ENCODE results near the gene CEP20. TPM values are rescaled to one million over a fixed set of nuclear protein-coding genes. Genes with fewer than 3 reads are reported as not detected.

The CEP20 gene
- total and polyA plus RNA-seq, 10 of the 15 experiments (the other 5 are each of a cell fraction or from before 2014, with no cell fraction given), result 33.4 to 57.8 (median 52.6) TPM

DNA sequence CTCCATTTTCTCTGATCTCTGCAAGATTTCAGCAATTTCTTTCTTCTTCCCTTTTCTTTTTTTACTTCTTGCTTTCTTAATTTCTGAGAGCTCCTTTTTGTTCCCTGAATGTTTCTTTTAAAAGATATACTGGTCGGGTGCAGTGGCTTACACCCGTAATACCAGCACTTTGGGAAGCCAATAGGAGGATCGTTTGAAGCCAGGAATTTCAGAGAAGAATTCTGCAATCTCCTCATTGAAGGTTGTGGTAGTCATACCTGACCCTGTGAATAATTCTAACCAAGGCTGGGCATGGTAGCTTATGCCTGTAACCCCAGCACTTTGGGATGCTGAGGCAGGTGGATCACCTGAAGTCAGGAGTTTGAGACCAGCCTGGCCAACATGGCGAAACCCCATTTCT is 45.4 kb upstream of the CEP20 start:
- no peak overlapping the region for H2AFZ ChIP-seq (ENCODE audit: control insufficient read depth, low read depth, low read length)
- intact Hi-C loops (cut with micrococcal nuclease; ENCODE audit: unreplicated experiment) (no loop called here), in situ Hi-C loops (cut with MboI) (no loop called here)
- no peak overlapping the region for H3K27ac ChIP-seq (ENCODE audit: control insufficient read depth, insufficient read depth)
- H3K4me3 ChIP-seq, result no peak overlapping the region
- 83% methylated on average over 4 of the region's 4 CpGs for WGBS (ENCODE audit: insufficient coverage, insufficient replicate concordance, low lambda C conversion rate, missing lambda C conversion rate)
- no peaks in the 10 kb centered on the region for H4K20me1 ChIP-seq (ENCODE audit: control insufficient read depth, insufficient read depth)
- no TSS peak for BruUV-seq (replicated peaks)
- no peaks in the 10 kb centered on the region for H3K36me3 ChIP-seq (ENCODE audit: control insufficient read depth in 2 of 2, insufficient read depth in 2 of 2, low read length in 1 of 2)
- TF ChIP-seq ASH2L (IDR thresholded peaks at IDR 0.05; ENCODE audit: borderline replicate concordance, low read depth), result no peak
- no peak for TF ChIP-seq RFX5 (IDR thresholded peaks at IDR 0.05; ENCODE audit: low read depth, low read length)
- no peak for TF ChIP-seq EZH2 (IDR thresholded peaks at IDR 0.05; ENCODE audit: borderline replicate concordance, control insufficient read depth, low read depth, low read length)
- TF ChIP-seq EGR1 (IDR thresholded peaks at IDR 0.05; ENCODE audit: borderline replicate concordance in 1 of 2, low read depth in 2 of 2, low read length in 2 of 2), result no peak
- no peak overlapping the region for H3K9ac ChIP-seq (ENCODE audit: control insufficient read depth, insufficient read depth, low read length)
- H3K4me2 ChIP-seq (ENCODE audit: control insufficient read depth, insufficient read depth), result no peak overlapping the region
- ChIA-PET RAD21 (ENCODE audit: unreplicated experiment) (no interaction called here), SMC1A (ENCODE audit: uncharacterized antibody, unreplicated experiment) (interaction anchor here (0.6 to 0.7 kb wide), 2 partner anchors 8 to 17 kb away, joined by 3 to 4 read pairs; no protein-coding TSS in a partner anchor), CTCF (interaction anchor here (0.7 to 1.3 kb wide), 2 partner anchors 26 to 180 kb away, joined by 3 read pairs; no protein-coding TSS in a partner anchor), POLR2A (interaction anchor here (0.8 kb wide), 1 partner anchor 8 kb away, joined by 3 read pairs; no protein-coding TSS in a partner anchor)
- ATAC-seq, result no peak
- no peaks in the 10 kb centered on the region for H3K9me3 ChIP-seq (replicated peaks; ENCODE audit: control insufficient read depth, insufficient read depth, low read length)
- no peaks in the 10 kb centered on the region for H3K4me1 ChIP-seq (ENCODE audit: control insufficient read depth, insufficient read depth, low read length)
- no peaks in the 10 kb centered on the region for H3K27me3 ChIP-seq (replicated peaks in 1 of 2; ENCODE audit: control insufficient read depth in 2 of 2, insufficient read depth in 2 of 2, low read length in 1 of 2)
- FAIRE-seq, result no peak
- no peaks in the 10 kb centered on the region for H3K79me2 ChIP-seq (ENCODE audit: control insufficient read depth, insufficient read depth, low read length)
- DNase-seq (ENCODE audit: low read depth, low spot score), result no peak

DNA sequence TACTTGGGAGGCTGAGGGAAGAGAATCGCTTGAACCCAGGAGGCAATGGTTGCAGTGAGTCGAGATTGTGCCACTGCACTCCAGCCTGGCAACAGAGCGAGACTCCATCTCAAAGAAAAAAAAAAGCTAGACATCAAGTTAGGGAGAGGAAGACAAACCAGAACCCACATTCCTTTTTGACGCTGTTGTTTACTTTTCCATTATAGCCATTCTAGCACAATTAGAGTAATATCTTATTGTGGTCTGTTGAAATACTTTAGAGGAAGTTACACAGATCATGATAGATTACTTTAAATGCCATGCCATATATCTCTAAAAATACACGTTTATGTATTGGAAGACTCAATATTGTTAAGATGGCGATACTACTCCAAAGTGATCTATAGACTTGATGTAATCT is 44.5 kb upstream of the CEP20 start:
- no peaks in the 10 kb centered on the region for H3K27me3 ChIP-seq (replicated peaks in 1 of 2; ENCODE audit: control insufficient read depth in 2 of 2, insufficient read depth in 2 of 2, low read length in 1 of 2)
- no peaks in the 10 kb centered on the region for H3K36me3 ChIP-seq (ENCODE audit: control insufficient read depth in 2 of 2, insufficient read depth in 2 of 2, low read length in 1 of 2)
- no peak overlapping the region for H3K4me3 ChIP-seq
- TF ChIP-seq ZNF622 (IDR thresholded peaks at IDR 0.05) (no peak), SMAD5 (IDR thresholded peaks at IDR 0.05; ENCODE audit: low read depth) (no peak), GATAD2B (conservative IDR thresholded peaks at IDR 0.05; ENCODE audit: low read depth) (no peak), HDAC6 (IDR thresholded peaks at IDR 0.05; ENCODE audit: unreplicated experiment) (no peak), POLR2AphosphoS2 (IDR thresholded peaks at IDR 0.05; ENCODE audit: low read depth, low read length) (no peak), EED (IDR thresholded peaks at IDR 0.05; ENCODE audit: low read depth) (no peak)
- TF ChIP-seq, protein P1, sequence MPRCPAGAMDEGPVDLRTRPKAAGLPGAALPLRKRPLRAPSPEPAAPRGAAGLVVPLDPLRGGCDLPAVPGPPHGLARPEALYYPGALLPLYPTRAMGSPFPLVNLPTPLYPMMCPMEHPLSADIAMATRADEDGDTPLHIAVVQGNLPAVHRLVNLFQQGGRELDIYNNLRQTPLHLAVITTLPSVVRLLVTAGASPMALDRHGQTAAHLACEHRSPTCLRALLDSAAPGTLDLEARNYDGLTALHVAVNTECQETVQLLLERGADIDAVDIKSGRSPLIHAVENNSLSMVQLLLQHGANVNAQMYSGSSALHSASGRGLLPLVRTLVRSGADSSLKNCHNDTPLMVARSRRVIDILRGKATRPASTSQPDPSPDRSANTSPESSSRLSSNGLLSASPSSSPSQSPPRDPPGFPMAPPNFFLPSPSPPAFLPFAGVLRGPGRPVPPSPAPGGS (IDR thresholded peaks at IDR 0.05; ENCODE audit: borderline replicate concordance, insufficient read depth, low read depth, low read length, poor library complexity, severe bottlenecking), result no peak
- no TSS peak for BruUV-seq (replicated peaks)
- H3K4me1 ChIP-seq (ENCODE audit: control insufficient read depth, insufficient read depth, low read length), result no peaks in the 10 kb centered on the region
- no peaks in the 10 kb centered on the region; the same call in 1 of the 2 replicates for H4K20me1 ChIP-seq (ENCODE audit: control insufficient read depth, insufficient read depth)
- no peak overlapping the region for H2AFZ ChIP-seq (ENCODE audit: control insufficient read depth, low read depth, low read length)
- ChIA-PET POLR2A (interaction anchor here (0.8 kb wide), 1 partner anchor 9 kb away, joined by 3 read pairs; no protein-coding TSS in a partner anchor), SMC1A (ENCODE audit: uncharacterized antibody, unreplicated experiment) (no interaction called here), RAD21 (ENCODE audit: unreplicated experiment) (no interaction called here), CTCF (no interaction called here)
- WGBS (ENCODE audit: insufficient coverage, insufficient replicate concordance, low lambda C conversion rate, missing lambda C conversion rate), result 23% methylated on average over 6 of the region's 6 CpGs
- FAIRE-seq (no peak), DNase-seq (ENCODE audit: low read depth, low spot score) (no peak), ATAC-seq (no peak)
- no peak overlapping the region for H3K4me2 ChIP-seq (ENCODE audit: control insufficient read depth, insufficient read depth)
- H3K79me2 ChIP-seq (ENCODE audit: control insufficient read depth, insufficient read depth, low read length), result no peaks in the 10 kb centered on the region
- in situ Hi-C loops (cut with MboI), result no loop called here
- no peaks in the 10 kb centered on the region for H3K9me3 ChIP-seq (replicated peaks; ENCODE audit: control insufficient read depth, insufficient read depth, low read length)
- intact Hi-C loops (cut with micrococcal nuclease; ENCODE audit: unreplicated experiment), result no loop called here
- H3K9ac ChIP-seq (ENCODE audit: control insufficient read depth, insufficient read depth, low read length), result no peak overlapping the region
- no peak overlapping the region for H3K27ac ChIP-seq (ENCODE audit: control insufficient read depth, insufficient read depth)
